Sigmoid colon (tissue), 7 donors: ENCODE measurements around the gene LY6G6D. TPM values are rescaled to one million over a fixed set of nuclear protein-coding genes. Genes with fewer than 3 reads are reported as not detected.

Experiments
- DNase-seq: peaks from one replicate; pipeline ENCODE4 v3.0.0-alpha.2; 2019
- H3K27ac ChIP-seq, 4 donors: fragments of 200-600 bp; sonication (generic); one replicate each; pipeline ENCODE4 v1.5.1; 2016 to 2019; ENCODE audit warnings: mild to moderate bottlenecking in 1 of 4
- H3K27me3 ChIP-seq, 3 donors: fragments of 200-600 bp; sonication (generic); one replicate each; pipeline ENCODE4 v1.5.1; 2019; ENCODE audit warnings: mild to moderate bottlenecking in 1 of 3
- H3K36me3 ChIP-seq, 4 donors: fragments of 200-600 bp; sonication (generic); one replicate each; pipeline ENCODE4 v1.5.1; 2016 to 2019
- H3K4me1 ChIP-seq, 4 donors: fragments of 200-600 bp; sonication (generic); one replicate each; pipeline ENCODE4 v1.5.1; 2017 to 2019
- H3K4me3 ChIP-seq, 4 donors: fragments of 200-600 bp; sonication (generic); one replicate each; pipeline ENCODE4 v1.5.1; 2017 to 2019; ENCODE audit warnings: mild to moderate bottlenecking in 2 of 4, moderate library complexity in 1 of 4
- H3K9me3 ChIP-seq, 4 donors: fragments of 200-600 bp in 3 of 4; sonication (generic) in 3 of 4; one replicate each; pipeline versions ENCODE4 v1.5.1 to v1.6.1; 2013 to 2019
- EP300 ChIP-seq, 4 donors: sonication (generic); formaldehyde crosslinking; IDR thresholded peaks; one replicate each; pipeline ENCODE4 v1.6.1; 2017; ENCODE audit warnings: antibody characterized with exemption in 4 of 4
- POLR2A ChIP-seq, 2 donors: fragments of 450-650 bp; IDR thresholded peaks; one replicate each; pipeline ENCODE4 v1.6.1; 2016; ENCODE audit warnings: antibody characterized with exemption in 2 of 2, mild to moderate bottlenecking in 2 of 2, moderate library complexity in 2 of 2
- POLR2AphosphoS5 ChIP-seq, 4 donors: sonication (generic); formaldehyde crosslinking; IDR thresholded peaks; one replicate each; pipeline ENCODE4 v1.6.1; 2017; ENCODE audit warnings: antibody characterized with exemption in 4 of 4
- WGBS, 2 donors: extraction: QIAGEN DNeasy Blood & Tissue Kit; methylation state at CpG; one replicate each; pipeline ENCODE4 v1.1.7; 2013; 5-methylcytosine and 5-hydroxymethylcytosine counted together
- intact Hi-C: fragments of 100-400 bp; cut with DNase I; formaldehyde crosslinking; loops from one replicate; pipeline ENCODE4 v1.15.1; 2023
- polyA plus RNA-seq, 3 donors: library from polyadenylated mRNA; stranded (reverse); fragments of 200-250 nt; gene quantifications; one replicate each; pipeline ENCODE4 v1.2.3, GENCODE V29; 2013
- total RNA-seq, 4 donors: library from RNA; depleted of rRNA; stranded (reverse); fragments of >200 nt; gene quantifications; one replicate each; pipeline ENCODE4 v1.1.0, GENCODE V29; 2016
- TF ChIP-seq, protein P1 (sequence below), 4 experiments: fragments of 450-650 bp in 3 of 4; fragments of 200-600 bp in 1 of 4; IDR thresholded peaks; one replicate each; pipeline ENCODE4 v1.5.1; 2016 to 2019; ENCODE audit warnings: antibody characterized with exemption in 4 of 4, mild to moderate bottlenecking in 3 of 4, moderate library complexity in 2 of 4
- donor health status: healthy with polysubstance abuse.
- donor health status: Bipolar disorder and iron deficiency.
- donor health status: healthy.

Gene LY6G6D
- total and polyA plus RNA-seq, 7 donors, result 0.31 to 21.2 (median 6.4) TPM; not detected in 2

DNA sequence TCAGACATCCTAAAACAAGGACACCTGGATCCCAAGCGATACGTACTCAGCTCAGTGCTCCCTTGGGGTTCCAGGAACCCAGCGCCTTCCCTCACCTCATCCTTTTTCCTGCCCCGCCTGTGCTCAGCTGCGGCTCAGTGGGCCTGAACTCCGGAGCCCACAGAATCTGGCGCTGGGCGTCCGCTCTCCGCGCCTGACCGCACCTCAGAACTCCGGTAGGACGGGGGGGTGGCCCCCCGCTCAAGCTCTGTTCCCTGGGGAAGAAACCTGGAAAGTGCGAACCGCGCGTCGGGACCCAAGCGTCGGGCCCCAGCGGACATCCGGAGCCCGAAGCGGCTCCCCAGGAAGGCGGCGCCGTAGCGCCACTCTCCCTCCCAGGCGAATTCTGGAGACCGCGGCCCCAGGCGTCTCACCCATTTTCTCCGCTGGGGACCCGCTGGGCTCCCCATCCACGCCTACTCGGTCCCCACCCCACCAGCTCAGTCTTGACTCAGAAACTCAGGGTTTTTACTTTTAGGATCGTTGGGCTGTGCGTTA, 33.9 kb upstream of the LY6G6D start:
- WGBS, 2 donors, result 1% methylated on average over 40 of the region's 40 CpGs
- DNase-seq, result no peak
- Histone ChIP-seq H3K27me3 (no peaks in the 10 kb centered on the region), H3K4me3 (peak overlapping the region; percentile 29 to 63 (median 53)), H3K27ac (peak overlapping the region; percentile 66 to 83 (median 73)), H3K36me3 (peaks cover 0 to 8% (median 2%) of the 10 kb centered on the region in 4 donors), H3K4me1 (peaks cover 0 to 21% (median 13%) of the 10 kb centered on the region in 4 donors), H3K9me3 (no peaks in the 10 kb centered on the region)
- TF ChIP-seq POLR2A (IDR thresholded peaks at IDR 0.05) (no peak), POLR2AphosphoS5 (IDR thresholded peaks at IDR 0.05) (no peak), EP300 (IDR thresholded peaks at IDR 0.05) (no peak)
- TF ChIP-seq, protein P1, sequence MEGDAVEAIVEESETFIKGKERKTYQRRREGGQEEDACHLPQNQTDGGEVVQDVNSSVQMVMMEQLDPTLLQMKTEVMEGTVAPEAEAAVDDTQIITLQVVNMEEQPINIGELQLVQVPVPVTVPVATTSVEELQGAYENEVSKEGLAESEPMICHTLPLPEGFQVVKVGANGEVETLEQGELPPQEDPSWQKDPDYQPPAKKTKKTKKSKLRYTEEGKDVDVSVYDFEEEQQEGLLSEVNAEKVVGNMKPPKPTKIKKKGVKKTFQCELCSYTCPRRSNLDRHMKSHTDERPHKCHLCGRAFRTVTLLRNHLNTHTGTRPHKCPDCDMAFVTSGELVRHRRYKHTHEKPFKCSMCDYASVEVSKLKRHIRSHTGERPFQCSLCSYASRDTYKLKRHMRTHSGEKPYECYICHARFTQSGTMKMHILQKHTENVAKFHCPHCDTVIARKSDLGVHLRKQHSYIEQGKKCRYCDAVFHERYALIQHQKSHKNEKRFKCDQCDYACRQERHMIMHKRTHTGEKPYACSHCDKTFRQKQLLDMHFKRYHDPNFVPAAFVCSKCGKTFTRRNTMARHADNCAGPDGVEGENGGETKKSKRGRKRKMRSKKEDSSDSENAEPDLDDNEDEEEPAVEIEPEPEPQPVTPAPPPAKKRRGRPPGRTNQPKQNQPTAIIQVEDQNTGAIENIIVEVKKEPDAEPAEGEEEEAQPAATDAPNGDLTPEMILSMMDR (IDR thresholded peaks at IDR 0.05), result peak in 1 of 4 experiments; percentile 24
- intact Hi-C loops, result loop anchor here (1.0 to 5.0 kb wide), 4 partner anchors 46 to 271 kb away; partner anchors contain the start of gene DDAH2

DNA sequence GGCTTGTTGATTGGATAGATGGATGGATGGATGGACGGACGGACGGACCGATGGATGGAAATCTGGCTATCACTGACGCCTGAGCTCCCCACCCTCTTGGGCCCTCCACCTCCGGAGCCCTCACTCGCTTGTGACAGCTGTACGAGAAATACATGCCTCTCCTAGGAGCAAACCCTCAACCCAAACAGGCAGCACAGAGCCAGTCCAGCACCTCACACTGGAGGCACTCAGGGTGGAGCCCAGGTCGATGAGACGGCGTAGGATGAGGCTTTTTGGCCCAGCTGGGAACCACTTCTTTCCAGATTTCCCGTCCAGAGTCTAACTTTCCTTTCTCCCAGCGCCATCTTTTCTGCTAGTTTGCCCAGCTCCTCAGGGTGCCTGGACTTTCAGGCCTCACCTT, 31.6 kb upstream of the LY6G6D start:
- no peaks in the 10 kb centered on the region for H3K9me3 ChIP-seq
- peaks cover 0 to 21% (median 13%) of the 10 kb centered on the region in 4 donors for H3K4me1 ChIP-seq
- TF ChIP-seq POLR2A (IDR thresholded peaks at IDR 0.05), result no peak
- no peak for TF ChIP-seq EP300 (IDR thresholded peaks at IDR 0.05)
- TF ChIP-seq, protein P1 (IDR thresholded peaks at IDR 0.05), result no peak
- no peak for TF ChIP-seq POLR2AphosphoS5 (IDR thresholded peaks at IDR 0.05)
- intact Hi-C loops, result loop anchor here (5.0 kb wide), 2 partner anchors 44 to 269 kb away; partner anchors contain the start of gene DDAH2
- H3K36me3 ChIP-seq, result peaks cover 23 to 32% (median 26%) of the 10 kb centered on the region in 4 donors
- WGBS, 2 donors, result 78 to 80% methylated on average over 13 of the region's 13 CpGs
- H3K27me3 ChIP-seq, result no peaks in the 10 kb centered on the region
- DNase-seq, result no peak
- no peak overlapping the region for H3K4me3 ChIP-seq
- no peak overlapping the region for H3K27ac ChIP-seq

DNA sequence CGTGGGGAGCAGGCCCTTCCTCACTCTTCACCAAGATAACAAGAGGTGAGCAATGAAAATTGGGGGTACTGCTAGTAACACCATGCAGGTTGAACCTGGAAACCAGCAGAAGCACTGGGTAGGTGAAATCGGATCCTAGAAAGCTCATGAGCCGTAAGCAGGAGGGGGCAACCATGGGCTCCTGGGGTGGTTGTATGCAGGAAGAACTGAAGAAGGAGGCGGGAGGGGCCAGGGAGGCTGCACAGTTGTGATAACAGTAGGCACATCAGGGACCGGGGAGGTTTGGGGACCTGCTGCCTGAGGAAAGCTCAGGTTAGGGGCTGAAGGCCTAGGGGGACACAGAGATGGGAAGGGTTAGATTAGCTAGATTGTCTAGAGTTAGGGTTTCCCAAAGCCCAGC, 28.7 kb upstream of the LY6G6D start:
- H3K36me3 ChIP-seq, result peaks cover 43 to 61% (median 54%) of the 10 kb centered on the region in 4 donors

DNA sequence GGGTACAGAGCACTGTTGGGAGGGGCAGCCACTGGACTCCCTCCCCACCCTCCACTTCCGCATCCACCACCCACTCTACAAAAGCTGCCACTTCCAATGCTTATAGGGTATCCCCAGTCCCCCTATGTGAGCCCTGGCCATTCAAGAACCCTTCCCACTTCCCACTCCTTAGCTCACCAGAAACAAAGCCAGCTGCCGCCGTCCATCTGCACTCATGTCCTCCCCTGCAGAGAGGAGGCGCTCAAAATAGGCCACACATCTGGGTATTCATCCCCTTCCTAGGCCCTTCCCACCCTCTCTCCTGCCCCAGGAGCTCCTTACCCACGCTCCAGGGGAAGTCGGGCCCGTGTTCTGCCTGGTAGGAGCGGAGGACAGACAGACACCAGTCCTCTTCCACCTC, 27.8 kb upstream of the LY6G6D start:
- Histone ChIP-seq H3K27ac (no peak overlapping the region), H3K4me3 (no peak overlapping the region), H3K36me3 (peaks cover 49 to 69% (median 60%) of the 10 kb centered on the region in 4 donors), H3K4me1 (peaks cover 0 to 4% (median 0%) of the 10 kb centered on the region in 4 donors), H3K27me3 (no peaks in the 10 kb centered on the region), H3K9me3 (no peaks in the 10 kb centered on the region)
- TF ChIP-seq POLR2A (IDR thresholded peaks at IDR 0.05) (no peak), POLR2AphosphoS5 (IDR thresholded peaks at IDR 0.05) (no peak), EP300 (IDR thresholded peaks at IDR 0.05) (no peak)
- TF ChIP-seq, protein P1 (IDR thresholded peaks at IDR 0.05), result no peak
- intact Hi-C loops, result no loop called here
- DNase-seq, result no peak
- WGBS, 2 donors, result 87 to 93% methylated on average over 8 of the region's 8 CpGs

More for the DNA sequence above, 28.7 kb upstream of the LY6G6D start:
- intact Hi-C loops, result no loop called here
- no peak for DNase-seq
- H3K27ac ChIP-seq, result no peak overlapping the region
- 86 to 92% methylated on average over 5 of the region's 5 CpGs for WGBS, 2 donors
- TF ChIP-seq POLR2AphosphoS5 (IDR thresholded peaks at IDR 0.05), result no peak
- no peak for TF ChIP-seq POLR2A (IDR thresholded peaks at IDR 0.05)
- TF ChIP-seq, protein P1 (IDR thresholded peaks at IDR 0.05), result no peak
- TF ChIP-seq EP300 (IDR thresholded peaks at IDR 0.05), result no peak
- H3K4me3 ChIP-seq, result no peak overlapping the region
- no peaks in the 10 kb centered on the region for H3K9me3 ChIP-seq
- H3K4me1 ChIP-seq, result peaks cover 0 to 8% (median 2%) of the 10 kb centered on the region in 4 donors
- no peaks in the 10 kb centered on the region for H3K27me3 ChIP-seq
